NOMO-1 treated with DMSO at 0.1 percent for 48 hours (cell line): ENCODE data around the gene ALDH1A1.
A peak's percentile ranks its signal among the peaks of the same experiment; 100 is the strongest.

ENCODE experiments used
- DNase-seq: peaks from one replicate; lab custom pipeline; 2025; ENCODE audit not compliant: unreplicated experiment; lab: John Stamatoyannopoulos, UW

ALDH1A1 gene

GRCh38 chr9:72979405-72980100 is 26.7 kb upstream of the ALDH1A1 start:
- DNase-seq, result no peak

DNA sequence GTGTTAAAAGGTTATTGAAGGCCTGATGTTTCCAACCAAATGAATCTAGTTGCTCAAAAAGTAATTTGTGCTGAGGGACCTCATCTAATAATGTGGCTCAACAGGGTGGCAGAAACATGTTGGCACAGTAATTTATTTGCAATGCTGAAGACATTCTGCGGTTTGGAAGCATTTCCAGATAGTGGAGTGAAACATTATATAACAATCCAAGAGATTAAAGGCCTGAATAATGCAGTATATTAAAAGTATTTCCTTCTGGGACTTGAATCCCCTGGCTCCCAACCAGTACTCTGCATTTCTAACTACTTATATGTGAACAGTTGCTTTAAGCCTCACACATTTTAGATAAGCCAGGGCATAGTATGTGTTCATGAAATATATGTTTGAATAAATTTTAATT is 25.9 kb upstream of the ALDH1A1 start:
- no peak for DNase-seq

DNA sequence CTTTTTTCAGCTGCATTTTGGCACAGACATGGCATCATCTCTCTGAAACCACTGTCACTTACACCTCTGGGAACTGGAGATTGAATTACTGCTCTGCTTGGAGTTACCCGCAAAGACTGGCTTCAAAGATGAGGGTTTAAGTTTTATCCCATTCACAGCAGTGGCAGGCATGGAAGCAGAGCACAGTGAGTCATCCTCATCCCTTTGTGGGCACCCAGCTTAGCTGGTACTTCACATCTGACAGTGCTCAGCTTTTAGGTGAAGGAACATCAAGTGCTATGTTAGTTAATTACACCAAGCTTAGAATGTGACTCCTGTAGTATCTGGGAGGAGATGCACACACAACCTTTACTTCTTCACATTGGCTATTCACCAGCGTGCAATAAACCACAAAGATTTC is 24.8 kb upstream of the ALDH1A1 start:
- no peak for DNase-seq

DNA sequence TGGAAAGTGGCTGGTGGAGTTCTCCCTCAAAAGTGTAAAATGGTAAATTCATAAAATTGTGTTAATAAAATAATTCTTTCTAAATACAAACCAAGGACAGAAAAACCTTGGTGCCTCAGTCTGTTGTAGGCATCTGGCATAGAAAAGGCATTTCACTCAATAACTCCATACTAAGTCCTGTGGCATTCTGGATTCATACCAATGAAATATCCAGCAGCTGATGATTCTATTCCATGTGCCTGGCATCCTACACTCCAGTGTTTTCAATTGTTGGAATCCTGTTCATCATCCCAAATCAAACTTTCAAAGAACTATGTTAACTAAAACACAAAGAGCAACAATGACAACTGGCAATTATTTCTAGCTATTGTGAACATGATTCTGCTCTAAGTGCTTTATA is 21.6 kb upstream of the ALDH1A1 start:
- DNase-seq, result no peak

- no peak for DNase-seq
These were observed 19.8 kb upstream of the ALDH1A1 start for GRCh38 chr9:72972636-72973035.

DNA sequence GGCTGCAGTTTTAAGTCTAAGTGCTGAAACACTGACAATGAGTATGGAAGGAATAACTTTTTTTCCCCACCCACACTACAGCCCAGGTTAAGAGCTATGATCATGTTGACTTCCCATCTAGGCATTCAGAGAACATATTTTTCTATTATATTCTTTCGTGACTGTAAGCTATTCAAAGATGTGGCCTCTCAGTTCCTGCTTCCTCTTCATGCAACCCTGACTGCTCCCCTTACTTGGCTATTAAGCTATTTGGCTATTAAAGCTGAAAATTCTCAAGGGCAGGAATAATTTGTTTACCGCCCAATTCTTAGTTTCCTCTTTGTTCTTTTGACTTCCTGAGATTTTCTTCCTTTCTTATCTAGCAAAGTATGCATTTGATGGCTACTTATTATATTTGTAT is 18.6 kb upstream of the ALDH1A1 start:
- no peak for DNase-seq

DNA sequence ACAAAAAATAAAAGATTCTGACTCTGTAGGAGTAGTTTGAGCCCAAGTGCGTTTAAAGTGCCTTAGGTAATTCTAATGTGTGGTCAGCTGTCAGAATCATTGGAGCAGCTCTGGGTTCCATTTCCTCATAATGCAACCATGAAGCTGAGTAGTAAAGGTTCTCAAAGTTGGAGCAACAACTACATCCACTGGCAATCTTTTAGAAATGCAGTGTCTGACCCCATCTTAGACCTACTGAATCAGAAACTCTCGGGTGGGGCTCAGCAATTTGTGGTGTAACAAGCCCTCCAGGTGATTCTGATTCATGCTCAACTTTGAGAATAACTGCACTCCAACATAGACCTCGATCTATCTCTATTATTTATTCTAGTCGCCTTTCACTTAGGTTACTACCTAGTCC is 7.6 kb upstream of the ALDH1A1 start:
- peak; percentile 14 for DNase-seq

GRCh38 chr9:72958485-72959281 is 5.8 kb upstream of the ALDH1A1 start:
- no peak for DNase-seq

GRCh38 chr9:72955571-72955970 is 2.7 kb upstream of the ALDH1A1 start:
- DNase-seq, result no peak

GRCh38 chr9:72955126-72955455 is 2.2 kb upstream of the ALDH1A1 start:
- DNase-seq, result no peak

GRCh38 chr9:72954431-72955125 is 1.7 kb upstream of the ALDH1A1 start:
- DNase-seq, result no peak

- no peak for DNase-seq
These were observed 517 bp downstream of the ALDH1A1 start for GRCh38 chr9:72952381-72952690.

GRCh38 chr9:72951520-72952380 is 1.1 kb downstream of the ALDH1A1 start:
- DNase-seq, result peak; percentile 21

- DNase-seq, result no peak
These were observed 1.9 kb downstream of the ALDH1A1 start for GRCh38 chr9:72950875-72951442.

DNA sequence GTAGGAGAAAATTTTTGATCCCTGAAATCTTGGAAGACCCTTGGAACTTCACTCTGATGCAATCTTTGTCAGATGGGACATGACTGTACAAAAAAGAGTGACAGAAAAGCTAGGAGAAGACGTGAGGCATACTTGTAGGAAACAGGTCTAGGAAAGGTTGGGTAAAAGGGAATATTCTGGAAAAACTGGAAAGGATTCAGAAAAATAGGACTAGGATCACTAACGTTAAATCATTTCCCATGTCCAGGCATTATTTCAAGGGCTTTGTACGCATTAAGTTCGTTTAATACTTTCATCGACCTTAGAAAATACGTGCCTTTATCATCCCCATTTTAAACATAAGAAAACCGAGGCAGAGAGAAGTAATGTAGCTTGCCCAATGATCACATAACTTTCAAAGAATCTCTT is 2.9 kb downstream of the ALDH1A1 start:
- DNase-seq, result no peak

GRCh38 chr9:72949244-72949582 is 3.6 kb downstream of the ALDH1A1 start:
- DNase-seq, result no peak

DNA sequence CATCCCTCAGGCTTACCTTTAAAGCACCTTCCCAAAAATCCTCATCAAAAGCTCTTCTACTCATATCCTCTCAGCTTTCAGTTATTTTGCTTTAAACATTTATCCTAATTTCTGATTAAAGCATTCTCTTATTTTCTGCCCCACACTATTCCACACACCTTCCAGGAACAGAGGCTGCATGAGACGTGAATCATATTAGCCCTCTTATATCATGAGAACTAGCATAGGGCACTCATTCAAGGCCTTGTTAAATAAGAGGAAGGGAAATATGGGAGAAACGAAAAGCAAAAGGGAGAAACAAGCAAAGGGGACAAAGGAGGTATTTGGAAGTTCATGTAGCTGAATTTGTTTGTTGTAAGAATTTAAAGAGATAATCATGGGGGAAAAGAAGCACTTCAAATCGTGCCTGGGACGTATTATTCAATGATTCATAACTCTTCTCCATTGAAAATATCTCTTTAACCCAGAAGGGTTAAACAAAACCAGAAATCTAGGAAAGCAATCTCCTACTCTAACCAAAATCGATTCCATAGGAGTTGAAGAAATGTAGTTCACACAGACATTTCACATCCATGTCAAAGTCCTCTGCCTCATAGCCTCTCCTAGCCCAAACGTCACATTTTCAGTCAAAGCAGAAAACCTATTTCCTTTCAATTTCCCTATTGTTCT is 4.1 kb downstream of the ALDH1A1 start:
- DNase-seq, result no peak

DNA sequence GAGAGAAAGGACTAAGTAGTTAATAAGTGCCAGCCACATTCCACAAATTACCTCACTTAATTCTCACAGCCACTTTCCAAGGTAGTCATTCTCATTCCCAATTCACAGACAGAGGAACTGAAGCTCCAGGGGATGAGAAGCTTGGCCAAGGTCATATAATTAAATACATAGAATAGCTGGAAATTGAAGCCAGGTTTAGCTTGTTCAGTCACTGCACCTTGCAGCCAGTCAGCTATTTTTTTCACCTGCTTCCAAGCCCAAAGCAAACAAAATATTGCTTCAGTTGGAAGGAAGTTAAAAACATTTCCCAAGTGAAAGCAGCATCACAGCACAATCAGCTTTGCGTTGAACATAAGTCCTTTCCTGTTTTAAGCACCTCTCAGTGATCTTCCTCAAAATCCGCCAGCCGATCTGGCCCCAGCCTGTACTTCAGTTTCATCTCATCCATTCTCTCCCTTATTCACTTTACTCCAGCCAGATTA is 4.8 kb downstream of the ALDH1A1 start:
- no peak for DNase-seq

DNA sequence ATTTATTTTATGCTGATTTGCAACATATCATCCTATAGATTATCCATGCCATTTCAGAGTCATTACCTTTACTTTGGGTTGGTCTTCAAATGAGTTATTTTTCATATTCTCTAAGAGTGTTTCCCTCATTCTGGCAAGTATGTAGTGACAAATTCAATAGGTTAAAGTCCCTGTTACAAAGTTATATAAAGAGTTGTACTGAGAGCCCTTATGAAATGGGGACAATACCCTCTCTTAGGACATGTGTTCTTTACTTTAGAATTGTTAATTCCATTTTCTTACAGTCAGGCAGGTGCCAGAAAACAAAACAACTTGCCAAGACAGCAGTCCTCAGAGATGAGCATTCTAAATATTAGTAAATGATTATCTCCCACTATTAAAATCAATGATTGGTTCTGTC is 6.0 kb downstream of the ALDH1A1 start:
- DNase-seq, result no peak

DNA sequence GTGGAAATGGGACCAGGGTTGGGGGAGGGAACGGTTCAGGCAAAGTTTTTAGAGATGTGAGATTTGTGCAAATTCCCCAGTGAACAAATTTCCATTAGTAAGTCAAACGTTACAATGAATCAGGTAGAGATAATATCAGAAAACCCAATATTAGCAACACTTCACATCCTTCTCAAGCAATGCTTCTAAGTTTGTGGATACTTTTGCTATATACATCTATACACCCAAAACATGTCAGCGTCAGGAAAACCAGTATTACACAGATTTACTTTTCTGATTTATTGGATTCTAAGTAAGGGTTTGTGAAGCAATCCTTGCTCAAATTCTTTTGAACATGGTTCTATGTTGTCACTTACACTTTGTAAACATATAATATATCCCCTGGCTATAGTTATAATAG is 6.5 kb downstream of the ALDH1A1 start:
- no peak for DNase-seq

DNA sequence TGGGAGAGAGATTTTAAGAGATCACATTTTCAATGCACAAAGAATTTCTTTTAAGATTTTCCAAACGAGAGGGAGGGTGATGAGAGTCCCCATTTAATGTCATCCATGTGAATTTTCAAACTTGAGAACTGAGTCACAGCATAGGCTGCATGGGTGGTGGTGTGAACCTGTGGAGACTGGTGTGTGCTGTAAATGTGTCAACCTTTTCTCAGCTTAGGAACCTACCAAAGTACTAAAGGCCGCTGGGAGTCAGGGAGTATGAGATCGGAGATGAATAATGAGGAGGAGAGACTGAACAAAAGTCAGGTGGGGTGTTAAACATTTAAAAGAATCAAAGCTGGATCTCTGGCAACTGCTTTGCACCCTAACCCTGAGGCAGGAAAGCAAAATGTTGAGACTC is 7.5 kb downstream of the ALDH1A1 start:
- DNase-seq, result no peak
